PC-9 (cell line): ENCODE results near the gene GMNN. TPM values are rescaled to one million over a fixed set of nuclear protein-coding genes. Genes with fewer than 3 reads are reported as not detected.

Experiments used
- BruUV-seq: library from RNA; stranded (reverse); fragments of 400-500 nt; replicated peaks from 2 replicates; lab custom pipeline; 2021; lab: Mats Ljungman, UMichigan
- CTCF ChIA-PET: fragments of 300-600 bp; sonication (Branson Sonifier 250); formaldehyde crosslinking; loops from one replicate; lab custom pipeline; 2022; ENCODE audit warnings: antibody characterized with exemption; lab: Charles Lee
- POLR2A ChIA-PET: fragments of 300-600 bp; sonication (Branson Sonifier 250); formaldehyde crosslinking; loops from one replicate; lab custom pipeline; 2022; ENCODE audit warnings: antibody characterized with exemption; ENCODE audit not compliant: unreplicated experiment; lab: Charles Lee
- DNase-seq, 2 experiments: peaks; one replicate each; pipeline versions ENCODE4 v3.0.0 to v3.0.0-alpha.2; 2015 to 2022; ENCODE audit warnings: mixed read lengths in 1 of 2
- H2AFZ ChIP-seq: fragments of 200-600 bp; sonication (generic); 2 replicates; pipeline ENCODE4 v1.8.1; 2017; ENCODE audit warnings: antibody characterized with exemption
- H3F3A ChIP-seq: fragments of 200-600 bp; sonication (generic); 2 replicates; pipeline ENCODE4 v1.8.1; 2017; ENCODE audit warnings: antibody characterized with exemption, mild to moderate bottlenecking, low read depth; ENCODE audit not compliant: insufficient read depth
- H3K27ac ChIP-seq: fragments of 200-600 bp; sonication (generic); 2 replicates; pipeline ENCODE4 v1.6.1; 2016; ENCODE audit warnings: mixed run types
- H3K27me3 ChIP-seq: fragments of 200-600 bp; sonication (generic); 2 replicates; pipeline ENCODE4 v1.6.1; 2016; ENCODE audit warnings: low read depth, mixed run types; ENCODE audit not compliant: insufficient read depth
- H3K36me3 ChIP-seq: fragments of 200-600 bp; sonication (generic); 2 replicates; pipeline ENCODE4 v1.6.1; 2016; ENCODE audit warnings: low read depth, mixed run types
- H3K4me1 ChIP-seq: fragments of 200-600 bp; sonication (generic); replicated peaks from 2 replicates; pipeline ENCODE4 v1.6.1; 2016; ENCODE audit warnings: mixed run types; ENCODE audit not compliant: insufficient read depth
- H3K4me2 ChIP-seq: fragments of 200-600 bp; sonication (generic); 2 replicates; pipeline ENCODE4 v1.6.1; 2017; ENCODE audit warnings: mixed run types
- H3K4me3 ChIP-seq: fragments of 200-600 bp; sonication (generic); 2 replicates; pipeline ENCODE4 v1.6.1; 2016; ENCODE audit warnings: mixed run types
- H3K79me2 ChIP-seq: fragments of 200-600 bp; sonication (generic); 2 replicates; pipeline ENCODE4 v1.6.1; 2017; ENCODE audit warnings: low read depth, mixed run types
- H3K9me2 ChIP-seq: fragments of 200-600 bp; sonication (generic); 2 replicates; pipeline ENCODE4 v1.8.1; 2017; ENCODE audit warnings: mild to moderate bottlenecking; ENCODE audit not compliant: insufficient read depth
- H3K9me3 ChIP-seq: fragments of 200-600 bp; sonication (generic); 2 replicates; pipeline ENCODE4 v1.8.1; 2016; ENCODE audit warnings: low read depth; ENCODE audit not compliant: insufficient read depth
- H4K20me1 ChIP-seq: fragments of 200-600 bp; sonication (generic); 2 replicates; pipeline ENCODE4 v1.8.1; 2017; ENCODE audit not compliant: insufficient read depth
- CTCF ChIP-seq: fragments of 200-600 bp; sonication (generic); conservative IDR thresholded peaks from 2 replicates; pipeline ENCODE4 v1.6.1; 2017; ENCODE audit warnings: mixed run types, antibody characterized with exemption, mild to moderate bottlenecking, moderate library complexity
- EZH2 ChIP-seq: fragments of 200-600 bp; sonication (generic); IDR thresholded peaks from 2 replicates; pipeline ENCODE4 v1.8.0; 2017; ENCODE audit warnings: antibody characterized with exemption, low read depth
- intact Hi-C: fragments of 100-400 bp; cut with micrococcal nuclease; formaldehyde crosslinking; loops from one replicate; pipeline ENCODE4 v1.10.0; 2022; ENCODE audit not compliant: unreplicated experiment
- total RNA-seq: library from RNA; stranded (reverse); gene quantifications from 2 replicates; pipeline ENCODE4 v1.2.3, GENCODE V29; 2021

The GMNN gene
- total RNA-seq, 1 experiment from 2014 or later: 54.8 TPM

GRCh38 chr6:24742216-24742738 is 32.5 kb upstream of the GMNN start:
- Histone ChIP-seq H3K27me3 (no peaks in the 10 kb centered on the region), H3K9me3 (no peaks in the 10 kb centered on the region), H3K4me1 (peaks cover 26% of the 10 kb centered on the region), H3K4me3 (peak overlapping the region; percentile 44), H2AFZ (no peak overlapping the region; the same call in 1 of the 2 replicates), H3F3A (peaks cover 28% of the 10 kb centered on the region), H3K79me2 (no peaks in the 10 kb centered on the region), H3K9me2 (no peaks in the 10 kb centered on the region), H3K27ac (peak overlapping the region; percentile 97), H3K36me3 (no peaks in the 10 kb centered on the region), H4K20me1 (no peaks in the 10 kb centered on the region), H3K4me2 (peak overlapping the region; percentile 82)
- DNase-seq: no peak
- no TSS peak for BruUV-seq
- POLR2A ChIA-PET: interaction anchor here (0.9 to 1.3 kb wide), 2 partner anchors 20 to 41 kb away, joined by 5 to 7 read pairs; no protein-coding TSS in a partner anchor
- intact Hi-C loops: loop anchor here (2.0 kb wide), 1 partner anchor 75 kb away; the partner anchor contains the start of genes ACOT13 and TDP2
- TF ChIP-seq CTCF (no peak), EZH2 (no peak)
- CTCF ChIA-PET: no interaction called here

GRCh38 chr6:24743265-24743943 is 31.3 kb upstream of the GMNN start:
- Histone ChIP-seq H2AFZ (peak overlapping the region; percentile 81), H4K20me1 (no peaks in the 10 kb centered on the region), H3K4me1 (peaks cover 26% of the 10 kb centered on the region), H3K27ac (peak overlapping the region; percentile 97), H3K9me2 (no peaks in the 10 kb centered on the region), H3K9me3 (no peaks in the 10 kb centered on the region), H3K4me2 (peak overlapping the region; percentile 82), H3K4me3 (peak overlapping the region; percentile 44; the same call in 1 of the 2 replicates), H3K79me2 (no peaks in the 10 kb centered on the region), H3F3A (peaks cover 28% of the 10 kb centered on the region), H3K36me3 (no peaks in the 10 kb centered on the region), H3K27me3 (no peaks in the 10 kb centered on the region)
- CTCF ChIA-PET: no interaction called here
- BruUV-seq: no TSS peak
- TF ChIP-seq EZH2 (no peak), CTCF (no peak)
- POLR2A ChIA-PET: interaction anchor here (0.6 to 1.3 kb wide), 8 partner anchors 18 to 1279 kb away, joined by 4 to 11 read pairs (median 6); partner anchors contain the start of genes ACOT13 and TDP2
- intact Hi-C loops: loop anchor here (1.0 to 2.0 kb wide), 2 partner anchors 22 to 77 kb away; partner anchors contain the start of genes ACOT13 and TDP2
- DNase-seq: peak; percentile 58 to 90

GRCh38 chr6:24743944-24744335 is 30.8 kb upstream of the GMNN start:
- TF ChIP-seq CTCF: no peak
- TF ChIP-seq EZH2: no peak
- Histone ChIP-seq H3K4me1 (peaks cover 26% of the 10 kb centered on the region), H3K27ac (peak overlapping the region; percentile 97), H3K9me3 (no peaks in the 10 kb centered on the region), H3K27me3 (no peaks in the 10 kb centered on the region), H3K4me2 (peak overlapping the region; percentile 82), H2AFZ (peak overlapping the region; percentile 81; the same call in 1 of the 2 replicates), H3K79me2 (no peaks in the 10 kb centered on the region), H4K20me1 (no peaks in the 10 kb centered on the region), H3K36me3 (no peaks in the 10 kb centered on the region), H3F3A (peaks cover 28% of the 10 kb centered on the region), H3K4me3 (peak overlapping the region; percentile 44; the same call in 1 of the 2 replicates), H3K9me2 (no peaks in the 10 kb centered on the region)
- intact Hi-C loops: loop anchor here (1.0 to 2.0 kb wide), 2 partner anchors 23 to 77 kb away; partner anchors contain the start of genes ACOT13 and TDP2
- TSS peak; percentile 81 for BruUV-seq
- DNase-seq: no peak
- CTCF ChIA-PET: no interaction called here
- POLR2A ChIA-PET: interaction anchor here (0.6 kb wide), 1 partner anchor 1044 kb away, joined by 6 read pairs; no protein-coding TSS in a partner anchor
